Measurements from ENCODE around the gene TTC33.

DNA sequence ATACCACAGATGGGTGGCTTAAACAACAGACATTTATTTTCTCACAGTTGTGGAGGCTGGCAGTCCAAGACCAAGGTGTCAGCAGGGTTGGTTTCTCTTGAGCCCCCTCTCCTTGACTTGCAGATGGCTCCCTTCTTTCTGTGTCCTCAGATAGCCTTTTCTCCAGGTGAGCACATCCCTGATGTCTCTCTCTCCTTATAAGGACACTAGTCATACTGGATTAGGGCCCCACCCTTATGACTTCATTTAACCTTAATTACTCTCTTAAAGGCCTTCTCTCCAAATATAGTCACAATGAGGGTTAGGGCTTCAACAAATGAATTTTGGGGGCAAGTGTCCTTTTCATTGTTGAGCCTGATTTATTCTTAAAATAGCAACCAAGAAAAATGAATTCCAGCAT lies 61.3 kb downstream of the TTC33 start:
- no peak for TF ChIP-seq POLR2AphosphoS5 (IDR thresholded peaks at IDR 0.05)
- no peak for TF ChIP-seq POLR2A (IDR thresholded peaks at IDR 0.05)

Measured in suprapubic skin (tissue), 4 donors.